ENCODE data around the gene BRD9. TPM values are rescaled to one million over a fixed set of nuclear protein-coding genes. Genes with fewer than 3 reads are reported as not detected.
"Not testable (repeated sequence)": the region's sequence is repeated elsewhere in the genome, so short reads cannot be mapped to it uniquely, and the experiment has no call there.

The BRD9 gene
- total RNA-seq, 6 experiments from 2014 or later, result 10.7 to 16.7 (median 13.8) TPM

DNA sequence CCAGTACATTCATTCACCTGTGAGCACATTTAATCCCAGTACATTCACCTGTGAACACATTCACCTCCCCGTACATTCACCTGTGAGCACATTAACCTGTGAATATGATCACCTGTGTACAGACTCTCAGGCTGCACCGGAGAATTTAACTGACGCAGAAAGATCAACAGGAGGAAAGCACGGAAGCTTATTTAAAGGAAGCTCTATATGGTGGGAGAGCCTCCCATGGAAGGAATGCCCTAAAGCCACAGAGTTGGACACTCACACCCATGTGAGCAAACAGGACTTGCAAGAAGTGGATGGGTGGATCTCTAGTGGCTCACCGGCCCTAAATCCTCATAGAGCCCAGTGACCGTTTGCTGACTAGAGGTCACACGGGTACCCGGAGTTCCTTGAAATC, 38.3 kb upstream of the BRD9 start:
- no peak overlapping the region for H3K4me3 ChIP-seq
- no peaks in the 10 kb centered on the region for H3K36me3 ChIP-seq
- 79% methylated on average over 6 of the region's 8 CpGs for WGBS (ENCODE audit: insufficient coverage, low coverage, low lambda C conversion rate, missing lambda C conversion rate)
- no peak overlapping the region for H3K27ac ChIP-seq
- intact Hi-C loops (cut with DNase I), result loop anchor here in 1 of 2 donors (10.0 kb wide), 1 partner anchor 214 kb away; no protein-coding TSS in a partner anchor
- no peak for DNase-seq
- ATAC-seq, result no peak
- TF ChIP-seq, protein P1, sequence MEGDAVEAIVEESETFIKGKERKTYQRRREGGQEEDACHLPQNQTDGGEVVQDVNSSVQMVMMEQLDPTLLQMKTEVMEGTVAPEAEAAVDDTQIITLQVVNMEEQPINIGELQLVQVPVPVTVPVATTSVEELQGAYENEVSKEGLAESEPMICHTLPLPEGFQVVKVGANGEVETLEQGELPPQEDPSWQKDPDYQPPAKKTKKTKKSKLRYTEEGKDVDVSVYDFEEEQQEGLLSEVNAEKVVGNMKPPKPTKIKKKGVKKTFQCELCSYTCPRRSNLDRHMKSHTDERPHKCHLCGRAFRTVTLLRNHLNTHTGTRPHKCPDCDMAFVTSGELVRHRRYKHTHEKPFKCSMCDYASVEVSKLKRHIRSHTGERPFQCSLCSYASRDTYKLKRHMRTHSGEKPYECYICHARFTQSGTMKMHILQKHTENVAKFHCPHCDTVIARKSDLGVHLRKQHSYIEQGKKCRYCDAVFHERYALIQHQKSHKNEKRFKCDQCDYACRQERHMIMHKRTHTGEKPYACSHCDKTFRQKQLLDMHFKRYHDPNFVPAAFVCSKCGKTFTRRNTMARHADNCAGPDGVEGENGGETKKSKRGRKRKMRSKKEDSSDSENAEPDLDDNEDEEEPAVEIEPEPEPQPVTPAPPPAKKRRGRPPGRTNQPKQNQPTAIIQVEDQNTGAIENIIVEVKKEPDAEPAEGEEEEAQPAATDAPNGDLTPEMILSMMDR (IDR thresholded peaks at IDR 0.05), result no peak
- TF ChIP-seq POLR2A (IDR thresholded peaks at IDR 0.05), result no peak
- H3K27me3 ChIP-seq, result peaks cover 0 to 10% of the 10 kb centered on the region in 2 donors
- no peaks in the 10 kb centered on the region for H3K9me3 ChIP-seq
- peaks cover 0 to 7% (median 0%) of the 10 kb centered on the region in 4 donors for H3K4me1 ChIP-seq

DNA sequence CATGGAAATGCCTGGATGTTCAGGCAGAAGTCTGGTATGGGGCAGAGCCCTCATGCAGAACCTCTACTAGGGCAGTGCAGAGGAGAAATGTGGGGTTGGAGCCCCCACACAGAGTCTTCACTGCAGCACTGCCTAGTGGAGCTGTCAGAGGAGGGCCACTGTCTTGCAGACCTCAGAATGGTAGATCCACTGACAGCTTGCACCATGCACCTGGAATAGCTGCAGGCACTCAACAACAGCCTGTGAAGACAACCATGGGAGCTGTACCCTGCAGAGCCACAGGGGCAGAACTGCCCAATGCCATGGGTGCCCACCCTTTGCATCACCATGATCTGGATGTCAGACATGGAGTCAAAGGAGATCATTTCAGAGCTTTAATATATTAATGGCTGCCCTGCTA, 37.0 kb upstream of the BRD9 start:
- TF ChIP-seq, protein P1 (IDR thresholded peaks at IDR 0.05), result no peak
- TF ChIP-seq POLR2A (IDR thresholded peaks at IDR 0.05), result no peak
- no peak for ATAC-seq

GRCh38 chr5:929182-929581, 36.6 kb upstream of the BRD9 start:
- peak in 1 of 3 donors; percentile 13 for DNase-seq
- not testable (repeated sequence) for ATAC-seq, H3K36me3 ChIP-seq, H3K4me1 ChIP-seq, H3K4me3 ChIP-seq, H3K9me3 ChIP-seq, H3K27ac ChIP-seq
- intact Hi-C loops (cut with DNase I), result loop anchor here (10.0 kb wide), 2 partner anchors 236 to 726 kb away; no protein-coding TSS in a partner anchor
- H3K27me3 ChIP-seq, result peaks cover 0 to 14% of the 10 kb centered on the region in 2 donors

More for the DNA sequence above, 37.0 kb upstream of the BRD9 start:
- Histone ChIP-seq H3K9me3 (no peaks in the 10 kb centered on the region), H3K36me3 (no peaks in the 10 kb centered on the region), H3K4me1 (peaks cover 0 to 7% (median 0%) of the 10 kb centered on the region in 4 donors), H3K4me3 (no peak overlapping the region), H3K27ac (no peak overlapping the region), H3K27me3 (peaks cover 0 to 14% of the 10 kb centered on the region in 2 donors)
- intact Hi-C loops (cut with DNase I), result loop anchor here (10.0 kb wide), 2 partner anchors 235 to 725 kb away; no protein-coding TSS in a partner anchor
- peak in 1 of 3 donors; percentile 13 for DNase-seq

DNA sequence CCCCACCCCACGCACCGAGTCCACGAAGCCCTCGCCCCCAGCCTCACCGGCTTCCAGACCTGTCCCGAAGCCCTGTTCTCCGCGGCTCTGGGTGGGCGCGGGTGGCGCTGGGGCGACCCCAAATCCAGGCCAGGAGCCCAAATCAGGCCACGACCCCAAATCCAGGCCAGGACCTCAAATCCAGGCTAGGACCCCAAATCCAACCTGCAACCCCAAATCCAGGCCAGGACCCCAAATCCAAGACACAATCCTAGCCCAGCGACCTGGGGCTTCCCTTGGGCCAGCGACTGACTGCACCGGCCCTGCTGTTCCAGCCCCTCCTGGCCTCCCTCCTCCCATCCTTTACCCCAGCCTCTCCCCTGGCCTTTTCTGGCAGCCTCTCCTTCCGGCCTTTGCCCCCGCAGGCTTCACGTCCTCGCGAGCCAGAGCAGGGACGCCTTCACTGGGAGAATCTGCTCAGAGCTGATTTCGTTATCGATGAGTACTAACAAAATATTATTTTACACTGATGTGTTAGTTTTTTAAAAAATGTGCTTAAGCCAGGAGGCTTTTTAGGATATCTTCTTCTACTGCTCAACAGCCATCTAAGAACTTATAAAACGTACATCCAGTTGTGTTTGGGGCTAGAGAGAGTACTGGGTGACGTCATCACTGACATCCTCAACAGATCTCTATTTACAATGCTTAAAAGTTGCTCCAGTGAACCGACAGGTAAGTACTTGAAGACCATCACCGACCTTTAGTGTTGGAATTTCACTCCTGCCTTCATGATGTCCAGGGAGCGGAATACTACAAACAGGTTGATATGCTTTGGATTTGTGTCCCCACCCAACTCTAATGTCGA, 34.8 kb upstream of the BRD9 start:
- peak; percentile 15 to 78 (median 49) for ATAC-seq
- peak overlapping the region in 2 of 3 donors; percentile 12 to 21 for H3K4me3 ChIP-seq

More for the DNA sequence above, 34.8 kb upstream of the BRD9 start:
- H3K4me1 ChIP-seq, result peaks cover 0 to 7% (median 0%) of the 10 kb centered on the region in 4 donors
- H3K36me3 ChIP-seq, result no peaks in the 10 kb centered on the region
- peak in 2 of 3 donors; percentile 44 to 70 for DNase-seq
- intact Hi-C loops (cut with DNase I), result loop anchor here (10.0 kb wide), 2 partner anchors 237 to 727 kb away; no protein-coding TSS in a partner anchor
- no peaks in the 10 kb centered on the region for H3K9me3 ChIP-seq
- H3K27me3 ChIP-seq, result peaks cover 0 to 14% of the 10 kb centered on the region in 2 donors
- H3K27ac ChIP-seq, result no peak overlapping the region
- 62% methylated on average over 14 of the region's 30 CpGs for WGBS (ENCODE audit: insufficient coverage, low coverage, low lambda C conversion rate, missing lambda C conversion rate)
- no peak for TF ChIP-seq POLR2A (IDR thresholded peaks at IDR 0.05)
- TF ChIP-seq, protein P1 (IDR thresholded peaks at IDR 0.05), result peak in 1 of 4 donors; percentile 0

All from right lobe of liver (tissue), 6 donors.